Muscle of leg (tissue), 11 donors: ENCODE results near the gene PIK3R2. TPM values are rescaled to one million over a fixed set of nuclear protein-coding genes. Genes with fewer than 3 reads are reported as not detected.

ENCODE experiments used
- DNase-seq: peaks from one replicate; pipeline ENCODE4 v3.0.0; 2013
- H3K27ac ChIP-seq: one replicate; pipeline ENCODE4 v1.5.1; 2013; ENCODE audit warnings: mild to moderate bottlenecking, low read length, control low read depth
- H3K27me3 ChIP-seq: one replicate; pipeline ENCODE4 v1.6.1; 2013; ENCODE audit warnings: low read length; ENCODE audit not compliant: control insufficient read depth, insufficient read depth
- H3K36me3 ChIP-seq: one replicate; pipeline ENCODE4 v1.6.1; 2013; ENCODE audit warnings: low read length; ENCODE audit not compliant: control insufficient read depth, insufficient read depth
- H3K4me1 ChIP-seq: one replicate; pipeline ENCODE4 v1.6.1; 2013; ENCODE audit warnings: low read length; ENCODE audit not compliant: control insufficient read depth, insufficient read depth
- H3K4me3 ChIP-seq: one replicate; pipeline ENCODE4 v1.5.1; 2013; ENCODE audit warnings: low read length, control low read depth
- H3K9me3 ChIP-seq: replicated peaks from 2 replicates; pipeline ENCODE4 v1.6.1; 2013; ENCODE audit warnings: low read depth, low read length; ENCODE audit not compliant: control insufficient read depth
- WGBS: methylation state at CpG from one replicate; pipeline ENCODE4 v1.1.5; 2013; ENCODE audit warnings: missing lambda C conversion rate; ENCODE audit not compliant: insufficient coverage; 5-methylcytosine and 5-hydroxymethylcytosine counted together
- polyA plus RNA-seq, 8 donors: library from polyadenylated mRNA; unstranded; fragments of 120-200 nt; gene quantifications; one replicate each; pipeline versions ENCODE4 v1.2.1 to v1.2.3, GENCODE V29; 2013; ENCODE audit warnings: inconsistent platforms in 1 of 8, low replicate concordance in 1 of 8; ENCODE audit not compliant: insufficient read length in 8 of 8, insufficient read depth in 1 of 8
- total RNA-seq: library from RNA; stranded (reverse); fragments of 120-200 nt; gene quantifications from one replicate; pipeline ENCODE4 v1.2.4, GENCODE V29; 2013

PIK3R2 gene
- total and polyA plus RNA-seq, 9 donors: 25.0 to 74.7 (median 50.0) TPM

- Histone ChIP-seq H3K27me3 (no peaks in the 10 kb centered on the region), H3K27ac (no peak overlapping the region), H3K4me3 (no peak overlapping the region), H3K9me3 (no peaks in the 10 kb centered on the region), H3K4me1 (peaks cover 20% of the 10 kb centered on the region), H3K36me3 (peaks cover 31% of the 10 kb centered on the region)
- DNase-seq: no peak
- WGBS: 100% methylated on average over 1 of the region's 7 CpGs
These were observed 30.5 kb upstream of the PIK3R2 start for GRCh38 chr19:18122424-18122823.

- 71% methylated on average over 25 of the region's 27 CpGs for WGBS
- no peaks in the 10 kb centered on the region for H3K27me3 ChIP-seq
- no peak overlapping the region for H3K27ac ChIP-seq
- peaks cover 17% of the 10 kb centered on the region for H3K4me1 ChIP-seq
- H3K36me3 ChIP-seq: peaks cover 32% of the 10 kb centered on the region
- H3K9me3 ChIP-seq: no peaks in the 10 kb centered on the region
- DNase-seq: peak; percentile 36
- no peak overlapping the region for H3K4me3 ChIP-seq
These were observed 29.8 kb upstream of the PIK3R2 start for GRCh38 chr19:18122860-18123795.

GRCh38 chr19:18123819-18124218, 29.1 kb upstream of the PIK3R2 start:
- no peak overlapping the region for H3K27ac ChIP-seq
- H3K27me3 ChIP-seq: no peaks in the 10 kb centered on the region
- 84% methylated on average over 26 of the region's 26 CpGs for WGBS
- no peak overlapping the region for H3K4me3 ChIP-seq
- peaks cover 10% of the 10 kb centered on the region for H3K4me1 ChIP-seq
- H3K9me3 ChIP-seq: no peaks in the 10 kb centered on the region
- no peak for DNase-seq
- peaks cover 39% of the 10 kb centered on the region for H3K36me3 ChIP-seq

GRCh38 chr19:18126097-18126496, 26.9 kb upstream of the PIK3R2 start:
- 100% methylated on average over 1 of the region's 2 CpGs for WGBS
- Histone ChIP-seq H3K36me3 (peaks cover 61% of the 10 kb centered on the region), H3K9me3 (no peaks in the 10 kb centered on the region), H3K4me3 (no peak overlapping the region), H3K4me1 (peaks cover 4% of the 10 kb centered on the region), H3K27me3 (no peaks in the 10 kb centered on the region), H3K27ac (no peak overlapping the region)
- no peak for DNase-seq

GRCh38 chr19:18128044-18128443, 24.9 kb upstream of the PIK3R2 start:
- Histone ChIP-seq H3K27ac (no peak overlapping the region), H3K27me3 (no peaks in the 10 kb centered on the region), H3K4me3 (no peak overlapping the region), H3K9me3 (no peaks in the 10 kb centered on the region), H3K4me1 (peaks cover 4% of the 10 kb centered on the region), H3K36me3 (peaks cover 60% of the 10 kb centered on the region)
- WGBS: 79% methylated on average over 3 of the region's 3 CpGs
- no peak for DNase-seq

- no peaks in the 10 kb centered on the region for H3K27me3 ChIP-seq
- H3K9me3 ChIP-seq: no peaks in the 10 kb centered on the region
- 90% methylated on average over 5 of the region's 12 CpGs for WGBS
- DNase-seq: no peak
- H3K27ac ChIP-seq: no peak overlapping the region
- no peak overlapping the region for H3K4me3 ChIP-seq
- H3K4me1 ChIP-seq: no peaks in the 10 kb centered on the region
- H3K36me3 ChIP-seq: peaks cover 55% of the 10 kb centered on the region
These were observed 24.2 kb upstream of the PIK3R2 start for GRCh38 chr19:18128805-18129204.

GRCh38 chr19:18130523-18131242, 22.3 kb upstream of the PIK3R2 start:
- no peaks in the 10 kb centered on the region for H3K4me1 ChIP-seq
- H3K27ac ChIP-seq: no peak overlapping the region
- DNase-seq: no peak
- H3K9me3 ChIP-seq: no peaks in the 10 kb centered on the region
- WGBS: 89% methylated on average over 20 of the region's 21 CpGs
- H3K4me3 ChIP-seq: no peak overlapping the region
- H3K27me3 ChIP-seq: no peaks in the 10 kb centered on the region
- H3K36me3 ChIP-seq: peaks cover 62% of the 10 kb centered on the region

- no peaks in the 10 kb centered on the region for H3K4me1 ChIP-seq
- no peak for DNase-seq
- 77% methylated on average over 29 of the region's 31 CpGs for WGBS
- no peaks in the 10 kb centered on the region for H3K9me3 ChIP-seq
- H3K36me3 ChIP-seq: peaks cover 65% of the 10 kb centered on the region
- H3K4me3 ChIP-seq: no peak overlapping the region
- no peaks in the 10 kb centered on the region for H3K27me3 ChIP-seq
- H3K27ac ChIP-seq: no peak overlapping the region
These were observed 20.9 kb upstream of the PIK3R2 start for GRCh38 chr19:18131841-18132596.

GRCh38 chr19:18135712-18136584, 17.0 kb upstream of the PIK3R2 start:
- Histone ChIP-seq H3K27me3 (no peaks in the 10 kb centered on the region), H3K27ac (no peak overlapping the region), H3K9me3 (no peaks in the 10 kb centered on the region), H3K36me3 (peaks cover 49% of the 10 kb centered on the region), H3K4me3 (no peak overlapping the region), H3K4me1 (no peaks in the 10 kb centered on the region)
- 85% methylated on average over 12 of the region's 18 CpGs for WGBS
- DNase-seq: no peak
